ENCODE data around the gene NOXA1.
"Not testable (repeated sequence)": the region's sequence is repeated elsewhere in the genome, so short reads cannot be mapped to it uniquely, and the experiment has no call there.

The NOXA1 gene

GRCh38 chr9:137404961-137405567, 18.1 kb upstream of the NOXA1 start:
- DNase-seq (ENCODE audit: low read depth in 2 of 2) = no peak

GRCh38 chr9:137405677-137406081, 17.5 kb upstream of the NOXA1 start:
- DNase-seq (ENCODE audit: low read depth in 2 of 2) = no peak

GRCh38 chr9:137406085-137406760, 17.0 kb upstream of the NOXA1 start:
- DNase-seq (ENCODE audit: low read depth in 2 of 2) = no peak

- DNase-seq (ENCODE audit: low read depth in 2 of 2) = peak; percentile 23 to 37
Measured at GRCh38 chr9:137406876-137407589, 16.2 kb upstream of the NOXA1 start.

- DNase-seq (ENCODE audit: low read depth in 2 of 2) = no peak
Measured at GRCh38 chr9:137407590-137408300, 15.4 kb upstream of the NOXA1 start.

- DNase-seq (ENCODE audit: low read depth in 2 of 2) = no peak
Measured at GRCh38 chr9:137408651-137409405, 14.4 kb upstream of the NOXA1 start.

- DNase-seq (ENCODE audit: low read depth in 2 of 2) = no peak
Measured at GRCh38 chr9:137409515-137409914, 13.7 kb upstream of the NOXA1 start.

- not testable (repeated sequence) for DNase-seq (ENCODE audit: low read depth in 2 of 2)
Measured at GRCh38 chr9:137410236-137410890, 12.8 kb upstream of the NOXA1 start.

GRCh38 chr9:137410891-137411249, 12.3 kb upstream of the NOXA1 start:
- no peak for DNase-seq (ENCODE audit: low read depth in 2 of 2)

- DNase-seq (ENCODE audit: low read depth in 2 of 2) = no peak
Measured at GRCh38 chr9:137411260-137411644, 11.9 kb upstream of the NOXA1 start.

- peak in 1 of 2 donors; percentile 18 for DNase-seq (ENCODE audit: low read depth in 2 of 2)
Measured at GRCh38 chr9:137411645-137412380, 11.4 kb upstream of the NOXA1 start.

- DNase-seq (ENCODE audit: low read depth in 2 of 2) = no peak
Measured at GRCh38 chr9:137412431-137412830, 10.8 kb upstream of the NOXA1 start.

GRCh38 chr9:137415451-137415850, 7.7 kb upstream of the NOXA1 start:
- DNase-seq (ENCODE audit: low read depth in 2 of 2) = no peak

- no peak for DNase-seq (ENCODE audit: low read depth in 2 of 2)
Measured at GRCh38 chr9:137416006-137416562, 7.1 kb upstream of the NOXA1 start.

GRCh38 chr9:137416563-137417151, 6.5 kb upstream of the NOXA1 start:
- no peak for DNase-seq (ENCODE audit: low read depth in 2 of 2)

- DNase-seq (ENCODE audit: low read depth in 2 of 2) = no peak
Measured at GRCh38 chr9:137417161-137418021, 5.8 kb upstream of the NOXA1 start.

GRCh38 chr9:137421838-137422603, 1.2 kb upstream of the NOXA1 start:
- DNase-seq (ENCODE audit: low read depth in 2 of 2) = no peak

Data from stimulated activated CD8-positive, alpha-beta memory T cell treated with anti-CD3 and anti-CD28 coated beads, Interleukin-7, amount 100 ng/mL, for 1 hour (primary cell).